Liver (tissue), 9 donors: ENCODE measurements around the gene CDKL1. TPM values are rescaled to one million over a fixed set of nuclear protein-coding genes. Genes with fewer than 3 reads are reported as not detected.
A peak's percentile ranks its signal among the peaks of the same experiment; 100 is the strongest.

Experiments
- DNase-seq: peaks from one replicate; pipeline ENCODE4 v3.0.0-alpha.2; 2017; ENCODE audit warnings: low spot score
- H3K27ac ChIP-seq, 2 donors: one replicate each; pipeline ENCODE4 v1.7.0; 2013; ENCODE audit warnings: inconsistent platforms in 2 of 2, low read length in 2 of 2, control low read depth in 1 of 2, low read depth in 1 of 2, mild to moderate bottlenecking in 1 of 2
- H3K27me3 ChIP-seq, 4 donors: one replicate each; pipeline versions ENCODE4 v1.6.1 to v1.7.0; 2013; ENCODE audit warnings: low read length in 3 of 4, inconsistent platforms in 1 of 4, mild to moderate bottlenecking in 1 of 4, moderate library complexity in 1 of 4; ENCODE audit not compliant: control insufficient read depth in 4 of 4, insufficient read depth in 4 of 4
- H3K36me3 ChIP-seq, 4 donors: one replicate each; pipeline versions ENCODE4 v1.6.1 to v1.7.0; 2013; ENCODE audit warnings: low read length in 3 of 4, mild to moderate bottlenecking in 3 of 4, low read depth in 1 of 4, moderate library complexity in 1 of 4; ENCODE audit not compliant: control insufficient read depth in 4 of 4, insufficient read depth in 3 of 4
- H3K4me1 ChIP-seq, 4 donors: one replicate each; pipeline versions ENCODE4 v1.6.1 to v1.7.0; 2013; ENCODE audit warnings: low read length in 3 of 4, mild to moderate bottlenecking in 3 of 4, moderate library complexity in 1 of 4; ENCODE audit not compliant: control insufficient read depth in 4 of 4, insufficient read depth in 4 of 4
- H3K4me3 ChIP-seq, 3 donors: one replicate each; pipeline versions ENCODE4 v1.6.1 to v1.7.0; 2013; ENCODE audit warnings: low read length in 3 of 3, control low read depth in 1 of 3, low read depth in 1 of 3, mild to moderate bottlenecking in 1 of 3
- H3K9ac ChIP-seq, 2 donors: one replicate each; pipeline ENCODE4 v1.7.0; 2013; ENCODE audit warnings: low read length in 2 of 2, mild to moderate bottlenecking in 2 of 2, moderate library complexity in 2 of 2, control low read depth in 1 of 2, low read depth in 1 of 2
- H3K9me3 ChIP-seq, 4 donors: one replicate each; pipeline versions ENCODE4 v1.6.1 to v1.7.0; 2013; ENCODE audit warnings: low read length in 3 of 4; ENCODE audit not compliant: control insufficient read depth in 4 of 4
- ATF3 ChIP-seq: IDR thresholded peaks from 2 replicates; pipeline ENCODE4 v1.6.1; 2016; ENCODE audit warnings: antibody characterized with exemption
- CTCF ChIP-seq: fragments of 150-350 bp; IDR thresholded peaks from 2 replicates; pipeline ENCODE4 v1.5.1; 2017; ENCODE audit warnings: improper control_type of control experiment, low read depth, low read length; ENCODE audit not compliant: missing input control
- EGR1 ChIP-seq, 2 donors: IDR thresholded peaks; 2 replicates each; pipeline ENCODE4 v1.6.1; 2016 to 2018; ENCODE audit warnings: antibody characterized with exemption in 2 of 2, low read depth in 2 of 2
- FOXA1 ChIP-seq: IDR thresholded peaks from 2 replicates; pipeline ENCODE4 v1.6.1; 2016; ENCODE audit warnings: antibody characterized with exemption
- FOXA2 ChIP-seq: IDR thresholded peaks from 2 replicates; pipeline ENCODE4 v1.6.1; 2016; ENCODE audit warnings: antibody characterized with exemption
- GABPA ChIP-seq, 2 donors: IDR thresholded peaks in 1 of 2; conservative IDR thresholded peaks in 1 of 2; 2 replicates each; pipeline ENCODE4 v1.6.1; 2016; ENCODE audit warnings: antibody characterized with exemption in 2 of 2, mild to moderate bottlenecking in 1 of 2, moderate library complexity in 1 of 2
- HNF4G ChIP-seq: IDR thresholded peaks from 2 replicates; pipeline ENCODE4 v1.6.1; 2016; ENCODE audit warnings: antibody characterized with exemption
- JUND ChIP-seq, 2 donors: IDR thresholded peaks; 2 replicates each; pipeline ENCODE4 v1.6.1; 2016; ENCODE audit warnings: antibody characterized with exemption in 2 of 2
- NR2F2 ChIP-seq: IDR thresholded peaks from 2 replicates; pipeline ENCODE4 v1.6.1; 2016; ENCODE audit warnings: antibody characterized with exemption
- RAD21 ChIP-seq, 2 donors: IDR thresholded peaks; 2 replicates each; pipeline ENCODE4 v1.6.1; 2016; ENCODE audit warnings: antibody characterized with exemption in 2 of 2, mild to moderate bottlenecking in 2 of 2
- SP1 ChIP-seq: IDR thresholded peaks from 2 replicates; pipeline ENCODE4 v1.6.1; 2018; ENCODE audit warnings: antibody characterized with exemption, mild to moderate bottlenecking
- WGBS: extraction: QIAGEN DNeasy Blood & Tissue Kit; methylation state at CpG from one replicate; pipeline ENCODE4 v1.1.7; 2013; 5-methylcytosine and 5-hydroxymethylcytosine counted together
- polyA plus RNA-seq, 2 donors: library from polyadenylated mRNA; stranded (reverse) in 1 of 2; unstranded in 1 of 2; fragments of 200-250 nt in 1 of 2; fragments of >200 nt in 1 of 2; fragmentation: Nextera tagmentation in 1 of 2; extraction: Ambion mirVana in 1 of 2; gene quantifications; one replicate each; pipeline versions ENCODE4 v1.2.1 to v1.2.3, GENCODE V29; 2013 to 2015
- total RNA-seq, 2 donors: library from RNA; depleted of rRNA; stranded (reverse); fragments of >200 nt; gene quantifications; one replicate each; pipeline ENCODE4 v1.2.3, GENCODE V29; 2014
- TF ChIP-seq, protein P1 (sequence below): IDR thresholded peaks from 2 replicates; pipeline ENCODE4 v1.6.1; 2016; ENCODE audit warnings: antibody characterized with exemption
- TF ChIP-seq, protein P2 (sequence below): IDR thresholded peaks from 2 replicates; pipeline ENCODE4 v1.6.1; 2016; ENCODE audit warnings: antibody characterized with exemption, mild to moderate bottlenecking
- donor health status: healthy.
- donor health status: healthy.
- donor health status: healthy.
- donor health status: healthy.
- donor health status: healthy.

CDKL1 gene
- total and polyA plus RNA-seq, 4 donors, result 1.1 to 6.8 (median 2.1) TPM

GRCh38 chr14:50348933-50349332 is 47.7 kb downstream of the CDKL1 start (continued):
- TF ChIP-seq SP1, result no peak
- TF ChIP-seq FOXA1, result no peak
- TF ChIP-seq, protein P1, sequence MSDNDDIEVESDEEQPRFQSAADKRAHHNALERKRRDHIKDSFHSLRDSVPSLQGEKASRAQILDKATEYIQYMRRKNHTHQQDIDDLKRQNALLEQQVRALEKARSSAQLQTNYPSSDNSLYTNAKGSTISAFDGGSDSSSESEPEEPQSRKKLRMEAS, result no peak
- TF ChIP-seq RAD21 (IDR thresholded peaks at IDR 0.05), result no peak

- WGBS, result 46% methylated on average over 1 of the region's 1 CpG
- no peak overlapping the region for H3K4me3 ChIP-seq
- no peaks in the 10 kb centered on the region for H3K27me3 ChIP-seq
- no peak for DNase-seq
- H3K9me3 ChIP-seq, result no peaks in the 10 kb centered on the region
- H3K9ac ChIP-seq, result no peak overlapping the region
- peaks cover 0 to 8% (median 2%) of the 10 kb centered on the region in 4 donors for H3K4me1 ChIP-seq
- H3K36me3 ChIP-seq, result no peaks in the 10 kb centered on the region
- no peak for TF ChIP-seq ATF3
- TF ChIP-seq JUND (IDR thresholded peaks at IDR 0.05), result no peak
- TF ChIP-seq CTCF, result no peak
- no peak for TF ChIP-seq FOXA2
- TF ChIP-seq, protein P2, sequence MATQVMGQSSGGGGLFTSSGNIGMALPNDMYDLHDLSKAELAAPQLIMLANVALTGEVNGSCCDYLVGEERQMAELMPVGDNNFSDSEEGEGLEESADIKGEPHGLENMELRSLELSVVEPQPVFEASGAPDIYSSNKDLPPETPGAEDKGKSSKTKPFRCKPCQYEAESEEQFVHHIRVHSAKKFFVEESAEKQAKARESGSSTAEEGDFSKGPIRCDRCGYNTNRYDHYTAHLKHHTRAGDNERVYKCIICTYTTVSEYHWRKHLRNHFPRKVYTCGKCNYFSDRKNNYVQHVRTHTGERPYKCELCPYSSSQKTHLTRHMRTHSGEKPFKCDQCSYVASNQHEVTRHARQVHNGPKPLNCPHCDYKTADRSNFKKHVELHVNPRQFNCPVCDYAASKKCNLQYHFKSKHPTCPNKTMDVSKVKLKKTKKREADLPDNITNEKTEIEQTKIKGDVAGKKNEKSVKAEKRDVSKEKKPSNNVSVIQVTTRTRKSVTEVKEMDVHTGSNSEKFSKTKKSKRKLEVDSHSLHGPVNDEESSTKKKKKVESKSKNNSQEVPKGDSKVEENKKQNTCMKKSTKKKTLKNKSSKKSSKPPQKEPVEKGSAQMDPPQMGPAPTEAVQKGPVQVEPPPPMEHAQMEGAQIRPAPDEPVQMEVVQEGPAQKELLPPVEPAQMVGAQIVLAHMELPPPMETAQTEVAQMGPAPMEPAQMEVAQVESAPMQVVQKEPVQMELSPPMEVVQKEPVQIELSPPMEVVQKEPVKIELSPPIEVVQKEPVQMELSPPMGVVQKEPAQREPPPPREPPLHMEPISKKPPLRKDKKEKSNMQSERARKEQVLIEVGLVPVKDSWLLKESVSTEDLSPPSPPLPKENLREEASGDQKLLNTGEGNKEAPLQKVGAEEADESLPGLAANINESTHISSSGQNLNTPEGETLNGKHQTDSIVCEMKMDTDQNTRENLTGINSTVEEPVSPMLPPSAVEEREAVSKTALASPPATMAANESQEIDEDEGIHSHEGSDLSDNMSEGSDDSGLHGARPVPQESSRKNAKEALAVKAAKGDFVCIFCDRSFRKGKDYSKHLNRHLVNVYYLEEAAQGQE, result no peak
- TF ChIP-seq GABPA (IDR thresholded peaks at IDR 0.05 in 1 of 2, conservative IDR thresholded peaks at IDR 0.05 in 1 of 2), result no peak
- no peak for TF ChIP-seq EGR1 (IDR thresholded peaks at IDR 0.05; ENCODE audit: low read depth in 2 of 2)
- TF ChIP-seq SP1, result no peak
- no peak overlapping the region for H3K27ac ChIP-seq
Measured at GRCh38 chr14:50347521-50347920, 49.2 kb downstream of the CDKL1 start.

DNA sequence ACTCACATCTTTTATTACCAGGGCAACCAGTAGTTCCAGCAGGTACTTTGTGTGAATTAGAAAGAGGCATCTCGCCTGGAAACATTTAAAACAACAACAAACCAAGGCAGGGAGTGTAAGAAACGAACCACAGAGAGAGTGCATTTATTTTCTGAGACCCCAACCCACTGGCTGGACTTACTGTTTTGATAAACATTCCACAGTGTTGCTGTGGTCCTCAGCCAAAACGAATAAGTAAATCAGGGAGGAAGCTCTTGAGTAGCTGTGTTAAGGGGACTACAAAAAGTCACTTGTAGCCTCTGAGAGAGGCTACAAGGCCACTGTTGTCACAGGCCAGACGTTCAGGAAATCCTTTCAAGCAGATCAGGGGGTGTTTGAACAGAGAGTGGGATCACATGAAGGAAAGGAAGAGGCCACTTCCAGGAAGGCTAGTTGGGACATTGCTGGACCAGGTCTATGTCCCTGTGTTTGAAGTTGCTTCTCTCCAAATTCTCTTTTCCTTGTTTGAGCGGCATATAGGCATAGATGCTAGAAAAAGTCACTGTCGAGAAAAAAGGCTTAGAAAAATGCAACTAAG is 50.7 kb downstream of the CDKL1 start:
- Histone ChIP-seq H3K27me3 (no peaks in the 10 kb centered on the region), H3K9me3 (no peaks in the 10 kb centered on the region), H3K36me3 (no peaks in the 10 kb centered on the region), H3K4me1 (peaks cover 0 to 10% (median 4%) of the 10 kb centered on the region in 4 donors), H3K4me3 (no peak overlapping the region), H3K9ac (no peak overlapping the region), H3K27ac (no peak overlapping the region)
- TF ChIP-seq RAD21 (IDR thresholded peaks at IDR 0.05) (no peak), HNF4G (no peak), ATF3 (no peak), FOXA1 (no peak), JUND (IDR thresholded peaks at IDR 0.05) (no peak), NR2F2 (peak; percentile 31)
- 67% methylated on average over 6 of the region's 6 CpGs for WGBS
- no peak for DNase-seq
